ENCODE data around the gene REEP5. TPM values are rescaled to one million over a fixed set of nuclear protein-coding genes. Genes with fewer than 3 reads are reported as not detected.

REEP5 gene
- total RNA-seq, 4 donors from 2014 or later = 19.8 to 47.5 (median 35.6) TPM

DNA sequence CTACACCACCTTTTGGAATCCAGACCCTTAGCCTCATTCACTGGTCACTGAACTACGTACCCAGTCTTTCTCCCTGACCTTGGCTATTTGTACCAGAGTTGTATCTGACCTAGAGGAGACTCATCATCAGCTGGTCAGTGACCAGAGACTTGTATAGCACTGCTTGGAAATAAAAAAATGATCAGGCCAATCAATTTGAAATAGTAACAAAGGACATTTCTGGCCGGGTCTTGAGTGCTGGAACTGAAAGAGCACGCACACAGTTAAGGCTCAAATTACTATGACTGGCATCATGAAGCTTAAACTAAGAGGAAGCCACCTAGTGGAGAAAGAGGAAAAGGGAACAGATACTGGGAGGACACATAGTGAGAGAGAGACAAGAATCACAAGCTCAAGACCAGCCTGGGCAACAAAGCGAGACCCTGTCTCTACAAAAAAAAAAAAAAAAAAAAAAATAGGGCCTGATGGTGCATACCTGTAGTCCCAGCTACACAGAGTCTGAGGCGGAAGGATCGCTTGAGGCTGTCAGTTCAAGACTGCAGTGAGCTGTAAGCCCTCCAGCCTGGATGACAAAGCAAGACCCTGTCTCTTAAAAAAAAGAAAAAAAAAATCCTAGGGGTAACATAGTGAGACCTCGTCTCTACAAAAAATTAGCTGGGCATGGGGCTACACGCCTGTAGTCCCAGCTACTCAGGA, 73.8 kb downstream of the REEP5 start:
- Histone ChIP-seq H3K9me3 (no peaks in the 10 kb centered on the region), H3K36me3 (no peaks in the 10 kb centered on the region), H3K27me3 (no peaks in the 10 kb centered on the region), H3K4me1 (no peaks in the 10 kb centered on the region), H3K27ac (no peak overlapping the region), H3K4me3 (no peak overlapping the region)
- no peak for DNase-seq
- TF ChIP-seq POLR2A (IDR thresholded peaks at IDR 0.05) (no peak), CTCF (IDR thresholded peaks at IDR 0.05) (peak; percentile 33 to 69 (median 64))

DNA sequence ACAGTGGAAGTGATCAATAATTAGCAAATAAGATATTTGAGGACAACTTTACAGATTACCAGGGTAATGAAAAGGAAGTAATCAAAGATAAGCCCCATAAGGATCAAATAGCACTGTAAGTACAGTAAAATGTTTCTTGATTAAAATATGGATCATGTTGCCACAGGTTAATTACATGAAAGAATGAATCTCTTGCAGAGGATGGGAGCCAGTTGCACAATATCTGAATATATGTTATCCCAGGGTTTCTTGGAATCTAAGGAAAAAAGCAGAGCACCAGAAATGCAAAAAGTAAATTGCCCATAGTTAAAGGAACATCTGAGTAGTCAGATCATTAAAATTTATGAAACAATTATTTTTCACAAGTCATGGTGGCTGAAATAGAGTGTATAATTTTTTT, 74.7 kb downstream of the REEP5 start:
- no peak overlapping the region for H3K4me3 ChIP-seq
- no peaks in the 10 kb centered on the region for H3K27me3 ChIP-seq
- no peaks in the 10 kb centered on the region for H3K9me3 ChIP-seq
- DNase-seq = no peak
- no peak for TF ChIP-seq POLR2A (IDR thresholded peaks at IDR 0.05)
- TF ChIP-seq CTCF (IDR thresholded peaks at IDR 0.05) = no peak
- no peaks in the 10 kb centered on the region for H3K4me1 ChIP-seq
- H3K36me3 ChIP-seq = no peaks in the 10 kb centered on the region
- no peak overlapping the region for H3K27ac ChIP-seq

DNA sequence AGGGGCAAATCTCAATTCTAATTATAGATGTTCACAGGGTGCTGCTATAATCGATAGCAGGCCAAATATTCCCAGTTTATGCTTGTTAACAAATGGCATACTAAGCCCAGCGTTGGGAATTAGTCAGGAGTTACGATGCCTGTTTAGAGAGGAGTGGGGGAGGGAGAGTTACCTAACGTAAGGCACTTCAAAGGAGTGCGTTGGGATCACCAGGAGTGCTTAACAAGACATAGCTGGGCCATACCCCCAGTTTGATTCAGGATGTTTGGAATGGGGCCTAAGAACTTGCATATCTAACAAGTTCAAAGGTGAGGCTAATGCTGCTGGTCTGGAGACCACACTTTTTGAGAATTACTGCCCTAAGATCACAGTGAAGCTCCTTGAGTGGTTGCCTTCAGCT, 75.5 kb downstream of the REEP5 start:
- DNase-seq = no peak
- no peak overlapping the region for H3K4me3 ChIP-seq
- no peaks in the 10 kb centered on the region for H3K27me3 ChIP-seq
- H3K27ac ChIP-seq = no peak overlapping the region
- TF ChIP-seq POLR2A (IDR thresholded peaks at IDR 0.05) = no peak
- TF ChIP-seq CTCF (IDR thresholded peaks at IDR 0.05) = no peak
- no peaks in the 10 kb centered on the region for H3K36me3 ChIP-seq
- no peaks in the 10 kb centered on the region for H3K4me1 ChIP-seq
- H3K9me3 ChIP-seq = no peaks in the 10 kb centered on the region

- no peak for TF ChIP-seq CTCF (IDR thresholded peaks at IDR 0.05)
- TF ChIP-seq POLR2A (IDR thresholded peaks at IDR 0.05) = no peak
- Histone ChIP-seq H3K36me3 (peaks cover 0 to 8% (median 0%) of the 10 kb centered on the region in 3 donors), H3K27ac (no peak overlapping the region), H3K4me1 (no peaks in the 10 kb centered on the region), H3K9me3 (no peaks in the 10 kb centered on the region), H3K27me3 (no peaks in the 10 kb centered on the region), H3K4me3 (no peak overlapping the region)
- no peak for DNase-seq
Measured at GRCh38 chr5:112844489-112844888, 77.5 kb downstream of the REEP5 start.

DNA sequence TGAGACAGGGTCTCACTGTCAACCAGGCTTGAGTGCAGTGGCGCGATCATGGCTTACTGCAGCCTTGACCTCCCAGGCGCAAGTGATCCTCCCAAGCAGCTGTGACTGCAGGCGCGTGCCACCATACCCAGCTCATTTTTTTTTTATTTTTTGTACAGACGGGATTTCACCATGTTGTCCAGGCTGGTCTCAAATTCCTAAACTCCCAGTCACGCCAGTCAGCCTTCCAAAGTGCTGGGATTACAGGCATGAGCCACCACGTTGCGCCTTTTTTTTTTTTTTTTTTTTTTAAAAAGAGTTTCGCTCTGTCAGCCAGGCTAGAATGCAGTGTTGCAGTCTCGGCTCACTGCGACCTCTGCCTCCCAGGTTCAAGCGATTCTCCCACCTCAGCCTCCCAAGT, 88.1 kb downstream of the REEP5 start:
- Histone ChIP-seq H3K27ac (no peak overlapping the region), H3K36me3 (peaks cover 0 to 37% (median 4%) of the 10 kb centered on the region in 3 donors)
- TF ChIP-seq CTCF (IDR thresholded peaks at IDR 0.05) = no peak
- TF ChIP-seq POLR2A (IDR thresholded peaks at IDR 0.05) = no peak

More for the DNA sequence above, 88.1 kb downstream of the REEP5 start:
- no peak overlapping the region for H3K4me3 ChIP-seq
- DNase-seq = no peak
- no peaks in the 10 kb centered on the region for H3K9me3 ChIP-seq
- no peaks in the 10 kb centered on the region for H3K4me1 ChIP-seq
- H3K27me3 ChIP-seq = no peaks in the 10 kb centered on the region

Measured in Peyer's patch (tissue), 4 donors.